Hepatocyte (in vitro differentiated cells): ENCODE measurements around the gene GNB2. TPM values are rescaled to one million over a fixed set of nuclear protein-coding genes. Genes with fewer than 3 reads are reported as not detected.

Experiments
- DNase-seq: peaks from one replicate; pipeline ENCODE4 v3.0.0-alpha.2; 2016; ENCODE audit warnings: low spot score
- H2AFZ ChIP-seq: fragments of 200-600 bp; sonication (generic); 2 replicates; pipeline ENCODE4 v1.6.0; 2016; ENCODE audit warnings: antibody characterized with exemption, mild to moderate bottlenecking
- H3K27ac ChIP-seq: fragments of 200-600 bp; sonication (generic); 2 replicates; pipeline ENCODE4 v1.5.1; 2016; ENCODE audit warnings: mild to moderate bottlenecking
- H3K27me3 ChIP-seq: fragments of 200-600 bp; sonication (generic); 2 replicates; pipeline ENCODE4 v1.6.1; 2016
- H3K36me3 ChIP-seq: fragments of 200-600 bp; sonication (generic); replicated peaks from 2 replicates; pipeline ENCODE4 v1.5.1; 2016; ENCODE audit warnings: low read depth; ENCODE audit not compliant: insufficient read depth
- H3K4me1 ChIP-seq: fragments of 200-600 bp; sonication (generic); 2 replicates; pipeline ENCODE4 v1.5.1; 2016; ENCODE audit warnings: mild to moderate bottlenecking, moderate library complexity; ENCODE audit not compliant: insufficient read depth
- H3K4me2 ChIP-seq: fragments of 200-600 bp; sonication (generic); 2 replicates; pipeline ENCODE4 v1.6.0; 2016
- H3K4me3 ChIP-seq: fragments of 200-600 bp; sonication (generic); 2 replicates; pipeline ENCODE4 v1.5.1; 2016; ENCODE audit warnings: mild to moderate bottlenecking
- H3K79me2 ChIP-seq: fragments of 200-600 bp; sonication (generic); 2 replicates; pipeline ENCODE4 v1.6.0; 2017; ENCODE audit warnings: mild to moderate bottlenecking
- H3K9me2 ChIP-seq: fragments of 200-600 bp; sonication (generic); replicated peaks from 2 replicates; pipeline ENCODE4 v1.6.0; 2017; ENCODE audit warnings: mild to moderate bottlenecking; ENCODE audit not compliant: insufficient read depth
- H3K9me3 ChIP-seq: fragments of 200-600 bp; sonication (generic); 2 replicates; pipeline ENCODE4 v1.5.1; 2016; ENCODE audit warnings: low read depth, mild to moderate bottlenecking
- H4K20me1 ChIP-seq: fragments of 200-600 bp; sonication (generic); 2 replicates; pipeline ENCODE4 v1.6.0; 2016; ENCODE audit warnings: mild to moderate bottlenecking; ENCODE audit not compliant: insufficient read depth, poor library complexity, severe bottlenecking
- CTCF ChIP-seq: fragments of 200-600 bp; sonication (generic); IDR thresholded peaks from 2 replicates; pipeline ENCODE4 v1.5.1; 2016; ENCODE audit warnings: antibody characterized with exemption, mild to moderate bottlenecking; ENCODE audit not compliant: poor library complexity
- EZH2 ChIP-seq: fragments of 200-600 bp; sonication (generic); IDR thresholded peaks from 2 replicates; pipeline ENCODE4 v1.6.1; 2016; ENCODE audit warnings: antibody characterized with exemption, mild to moderate bottlenecking, borderline replicate concordance
- EZH2phosphoT487 ChIP-seq: fragments of 200-600 bp; sonication (generic); IDR thresholded peaks from one replicate; pipeline ENCODE4 v1.6.1; 2018; ENCODE audit warnings: antibody characterized with exemption, mild to moderate bottlenecking, low read depth, moderate library complexity; ENCODE audit not compliant: unreplicated experiment, severe bottlenecking
- WGBS: methylation state at CpG from one replicate; pipeline ENCODE4 v1.1.6; 2016; ENCODE audit warnings: low lambda C conversion rate; ENCODE audit errors: missing lambda C conversion rate; 5-methylcytosine and 5-hydroxymethylcytosine counted together
- polyA plus RNA-seq: library from polyadenylated mRNA; unstranded; fragments of >200 nt; fragmentation: Nextera tagmentation; extraction: Ambion mirVana; gene quantifications from 2 replicates; pipeline ENCODE4 v1.2.1, GENCODE V29; 2016
- total RNA-seq: library from RNA; depleted of rRNA; stranded (reverse); fragments of >200 nt; gene quantifications from 2 replicates; pipeline ENCODE4 v1.2.3, GENCODE V29; 2014

GNB2 gene
- total and polyA plus RNA-seq, 2 experiments from 2014 or later: 111 to 204 TPM

GRCh38 chr7:100671353-100672327 lies 1.9 kb upstream of the GNB2 start:
- peaks cover 25% of the 10 kb centered on the region for H4K20me1 ChIP-seq
- DNase-seq: no peak
- TF ChIP-seq EZH2phosphoT487 (no peak), EZH2 (no peak), CTCF (no peak)
- H2AFZ ChIP-seq: no peak overlapping the region
- H3K79me2 ChIP-seq: peaks cover 28% of the 10 kb centered on the region
- peaks cover 6% of the 10 kb centered on the region for H3K4me1 ChIP-seq
- no peaks in the 10 kb centered on the region for H3K27me3 ChIP-seq
- H3K9me3 ChIP-seq: no peaks in the 10 kb centered on the region
- no peaks in the 10 kb centered on the region for H3K9me2 ChIP-seq
- 93% methylated on average over 18 of the region's 18 CpGs for WGBS
- H3K27ac ChIP-seq: no peak overlapping the region
- no peaks in the 10 kb centered on the region for H3K36me3 ChIP-seq
- H3K4me3 ChIP-seq: no peak overlapping the region
- no peak overlapping the region for H3K4me2 ChIP-seq

- Histone ChIP-seq H3K9me3 (no peaks in the 10 kb centered on the region), H3K4me3 (peak overlapping the region; percentile 96), H3K9me2 (no peaks in the 10 kb centered on the region), H4K20me1 (peaks cover 46% of the 10 kb centered on the region), H3K4me1 (peaks cover 14% of the 10 kb centered on the region), H3K27me3 (no peaks in the 10 kb centered on the region), H3K79me2 (peaks cover 48% of the 10 kb centered on the region), H3K4me2 (peak overlapping the region; percentile 98), H3K27ac (peak overlapping the region; percentile 90), H2AFZ (peak overlapping the region; percentile 47), H3K36me3 (no peaks in the 10 kb centered on the region)
- 0% methylated on average over 8 of the region's 34 CpGs for WGBS
- peak; percentile 43 for DNase-seq
- no peak for TF ChIP-seq EZH2
- TF ChIP-seq EZH2phosphoT487: no peak
- no peak for TF ChIP-seq CTCF
Observed at GRCh38 chr7:100673942-100674410, 436 bp downstream of the GNB2 start.

- H2AFZ ChIP-seq: peak overlapping the region; percentile 47
Observed at GRCh38 chr7:100674411-100675104, 1.0 kb downstream of the GNB2 start.

More at GRCh38 chr7:100674411-100675104, 1.0 kb downstream of the GNB2 start:
- H3K4me2 ChIP-seq: peak overlapping the region; percentile 98
- WGBS: 2% methylated on average over 29 of the region's 43 CpGs
- peaks cover 47% of the 10 kb centered on the region for H4K20me1 ChIP-seq
- no peaks in the 10 kb centered on the region for H3K9me3 ChIP-seq
- H3K79me2 ChIP-seq: peaks cover 48% of the 10 kb centered on the region
- no peak for TF ChIP-seq CTCF
- no peak for TF ChIP-seq EZH2
- TF ChIP-seq EZH2phosphoT487: no peak
- DNase-seq: peak; percentile 49
- H3K36me3 ChIP-seq: no peaks in the 10 kb centered on the region
- H3K4me1 ChIP-seq: peaks cover 20% of the 10 kb centered on the region
- peak overlapping the region; percentile 96 for H3K4me3 ChIP-seq
- H3K9me2 ChIP-seq: no peaks in the 10 kb centered on the region
- H3K27ac ChIP-seq: peak overlapping the region; percentile 90
- H3K27me3 ChIP-seq: no peaks in the 10 kb centered on the region
